PC-9 (cell line): ENCODE data around the gene TLE5. TPM values are rescaled to one million over a fixed set of nuclear protein-coding genes. Genes with fewer than 3 reads are reported as not detected.

Experiments used
- BruUV-seq: library from RNA; stranded (reverse); fragments of 400-500 nt; replicated peaks from 2 replicates; lab custom pipeline; 2021; lab: Mats Ljungman, UMichigan
- CTCF ChIA-PET: fragments of 300-600 bp; sonication (Branson Sonifier 250); formaldehyde crosslinking; loops from one replicate; lab custom pipeline; 2022; ENCODE audit warnings: antibody characterized with exemption; lab: Charles Lee
- POLR2A ChIA-PET: fragments of 300-600 bp; sonication (Branson Sonifier 250); formaldehyde crosslinking; loops from one replicate; lab custom pipeline; 2022; ENCODE audit warnings: antibody characterized with exemption; ENCODE audit not compliant: unreplicated experiment; lab: Charles Lee
- DNase-seq, 2 experiments: peaks; one replicate each; pipeline versions ENCODE4 v3.0.0 to v3.0.0-alpha.2; 2015 to 2022; ENCODE audit warnings: mixed read lengths in 1 of 2
- H2AFZ ChIP-seq: fragments of 200-600 bp; sonication (generic); 2 replicates; pipeline ENCODE4 v1.8.1; 2017; ENCODE audit warnings: antibody characterized with exemption
- H3F3A ChIP-seq: fragments of 200-600 bp; sonication (generic); 2 replicates; pipeline ENCODE4 v1.8.1; 2017; ENCODE audit warnings: antibody characterized with exemption, mild to moderate bottlenecking, low read depth; ENCODE audit not compliant: insufficient read depth
- H3K27ac ChIP-seq: fragments of 200-600 bp; sonication (generic); 2 replicates; pipeline ENCODE4 v1.6.1; 2016; ENCODE audit warnings: mixed run types
- H3K27me3 ChIP-seq: fragments of 200-600 bp; sonication (generic); 2 replicates; pipeline ENCODE4 v1.6.1; 2016; ENCODE audit warnings: low read depth, mixed run types; ENCODE audit not compliant: insufficient read depth
- H3K36me3 ChIP-seq: fragments of 200-600 bp; sonication (generic); 2 replicates; pipeline ENCODE4 v1.6.1; 2016; ENCODE audit warnings: low read depth, mixed run types
- H3K4me1 ChIP-seq: fragments of 200-600 bp; sonication (generic); replicated peaks from 2 replicates; pipeline ENCODE4 v1.6.1; 2016; ENCODE audit warnings: mixed run types; ENCODE audit not compliant: insufficient read depth
- H3K4me2 ChIP-seq: fragments of 200-600 bp; sonication (generic); 2 replicates; pipeline ENCODE4 v1.6.1; 2017; ENCODE audit warnings: mixed run types
- H3K4me3 ChIP-seq: fragments of 200-600 bp; sonication (generic); 2 replicates; pipeline ENCODE4 v1.6.1; 2016; ENCODE audit warnings: mixed run types
- H3K79me2 ChIP-seq: fragments of 200-600 bp; sonication (generic); 2 replicates; pipeline ENCODE4 v1.6.1; 2017; ENCODE audit warnings: low read depth, mixed run types
- H3K9me2 ChIP-seq: fragments of 200-600 bp; sonication (generic); 2 replicates; pipeline ENCODE4 v1.8.1; 2017; ENCODE audit warnings: mild to moderate bottlenecking; ENCODE audit not compliant: insufficient read depth
- H3K9me3 ChIP-seq: fragments of 200-600 bp; sonication (generic); 2 replicates; pipeline ENCODE4 v1.8.1; 2016; ENCODE audit warnings: low read depth; ENCODE audit not compliant: insufficient read depth
- H4K20me1 ChIP-seq: fragments of 200-600 bp; sonication (generic); 2 replicates; pipeline ENCODE4 v1.8.1; 2017; ENCODE audit not compliant: insufficient read depth
- EZH2 ChIP-seq: fragments of 200-600 bp; sonication (generic); IDR thresholded peaks from 2 replicates; pipeline ENCODE4 v1.8.0; 2017; ENCODE audit warnings: antibody characterized with exemption, low read depth
- intact Hi-C: fragments of 100-400 bp; cut with micrococcal nuclease; formaldehyde crosslinking; loops from one replicate; pipeline ENCODE4 v1.10.0; 2022; ENCODE audit not compliant: unreplicated experiment
- total RNA-seq: library from RNA; stranded (reverse); gene quantifications from 2 replicates; pipeline ENCODE4 v1.2.3, GENCODE V29; 2021
- TF ChIP-seq, protein P1 (sequence below): fragments of 200-600 bp; sonication (generic); conservative IDR thresholded peaks from 2 replicates; pipeline ENCODE4 v1.6.1; 2017; ENCODE audit warnings: mixed run types, antibody characterized with exemption, mild to moderate bottlenecking, moderate library complexity

The TLE5 gene
- total RNA-seq, 1 experiment from 2014 or later: 217 TPM

DNA sequence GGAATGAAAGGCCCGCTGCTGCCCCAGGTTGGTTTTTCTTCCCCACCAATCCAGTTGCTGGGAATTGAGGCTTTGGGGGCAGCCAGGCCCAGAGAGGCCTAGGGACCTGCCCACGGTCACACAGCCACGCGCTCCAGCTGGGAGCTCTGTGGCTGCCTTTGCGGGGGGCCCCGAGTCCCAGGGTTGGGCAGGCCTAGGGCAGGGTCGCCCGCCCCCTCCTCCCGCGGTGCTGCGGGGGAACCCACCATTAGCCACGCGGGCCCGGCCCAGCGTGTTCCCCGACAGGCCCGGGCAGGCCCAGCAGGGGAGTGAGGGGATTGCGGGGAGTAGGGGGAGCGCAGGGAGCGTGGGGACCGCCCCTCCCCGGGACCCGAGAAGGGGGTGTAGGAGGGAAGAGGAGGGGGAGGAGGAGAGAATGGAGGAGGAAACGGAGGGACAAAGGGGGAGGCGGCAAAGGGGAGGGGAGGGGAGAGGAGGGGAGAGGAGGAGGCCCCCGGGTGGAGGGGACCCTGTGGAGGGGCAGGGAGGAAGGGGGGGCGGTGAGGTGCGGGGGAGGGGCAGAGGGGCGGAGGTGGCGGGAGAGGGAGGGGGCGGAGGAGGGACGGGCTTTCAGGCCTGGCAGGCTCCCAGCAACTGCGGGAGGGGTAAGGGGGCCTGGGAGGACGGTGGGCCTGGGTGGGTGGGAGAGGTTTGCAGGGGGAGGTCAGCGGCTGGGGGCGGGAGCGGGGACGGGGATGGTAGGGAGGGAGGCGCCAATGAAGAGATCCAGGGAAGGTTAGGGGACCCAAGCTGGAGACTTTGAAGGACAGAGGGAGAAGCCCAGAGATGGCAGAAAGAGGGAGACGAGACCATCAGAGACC is 20.3 kb downstream of the TLE5 start:
- Histone ChIP-seq H3K4me3 (no peak overlapping the region), H4K20me1 (no peaks in the 10 kb centered on the region), H3K4me2 (no peak overlapping the region), H3K79me2 (no peaks in the 10 kb centered on the region), H3K27ac (no peak overlapping the region), H3K4me1 (no peaks in the 10 kb centered on the region), H3F3A (peaks cover 4% of the 10 kb centered on the region), H3K27me3 (no peaks in the 10 kb centered on the region), H3K36me3 (no peaks in the 10 kb centered on the region), H3K9me3 (no peaks in the 10 kb centered on the region), H2AFZ (no peak overlapping the region), H3K9me2 (no peaks in the 10 kb centered on the region)
- intact Hi-C loops: loop anchor here (1.0 kb wide), 1 partner anchor 28 kb away; no protein-coding TSS in a partner anchor
- POLR2A ChIA-PET: no interaction called here
- DNase-seq: no peak
- no TSS peak for BruUV-seq
- CTCF ChIA-PET: no interaction called here
- TF ChIP-seq EZH2: no peak
- TF ChIP-seq, protein P1, sequence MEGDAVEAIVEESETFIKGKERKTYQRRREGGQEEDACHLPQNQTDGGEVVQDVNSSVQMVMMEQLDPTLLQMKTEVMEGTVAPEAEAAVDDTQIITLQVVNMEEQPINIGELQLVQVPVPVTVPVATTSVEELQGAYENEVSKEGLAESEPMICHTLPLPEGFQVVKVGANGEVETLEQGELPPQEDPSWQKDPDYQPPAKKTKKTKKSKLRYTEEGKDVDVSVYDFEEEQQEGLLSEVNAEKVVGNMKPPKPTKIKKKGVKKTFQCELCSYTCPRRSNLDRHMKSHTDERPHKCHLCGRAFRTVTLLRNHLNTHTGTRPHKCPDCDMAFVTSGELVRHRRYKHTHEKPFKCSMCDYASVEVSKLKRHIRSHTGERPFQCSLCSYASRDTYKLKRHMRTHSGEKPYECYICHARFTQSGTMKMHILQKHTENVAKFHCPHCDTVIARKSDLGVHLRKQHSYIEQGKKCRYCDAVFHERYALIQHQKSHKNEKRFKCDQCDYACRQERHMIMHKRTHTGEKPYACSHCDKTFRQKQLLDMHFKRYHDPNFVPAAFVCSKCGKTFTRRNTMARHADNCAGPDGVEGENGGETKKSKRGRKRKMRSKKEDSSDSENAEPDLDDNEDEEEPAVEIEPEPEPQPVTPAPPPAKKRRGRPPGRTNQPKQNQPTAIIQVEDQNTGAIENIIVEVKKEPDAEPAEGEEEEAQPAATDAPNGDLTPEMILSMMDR: no peak

DNA sequence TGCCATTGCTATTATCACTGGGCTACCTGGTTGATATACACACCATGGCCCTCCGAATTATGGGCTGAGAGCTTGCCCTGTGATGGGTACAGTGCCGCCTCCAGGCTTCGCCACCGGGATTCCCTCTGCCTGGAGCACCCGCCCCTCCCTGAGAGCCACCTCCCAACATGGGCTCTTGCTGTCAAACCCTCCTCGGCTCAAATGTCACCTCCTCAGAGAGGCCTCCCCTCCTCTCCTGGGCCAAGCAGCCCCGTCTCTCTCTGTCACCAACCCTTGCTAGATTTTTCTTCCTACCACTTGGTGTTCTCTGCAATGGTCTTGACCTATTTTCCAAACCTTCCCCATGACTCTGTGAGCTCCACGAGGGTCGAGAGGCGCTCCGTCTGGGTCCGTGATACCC is 21.0 kb downstream of the TLE5 start:
- Histone ChIP-seq H3K9me2 (no peaks in the 10 kb centered on the region), H3K4me1 (no peaks in the 10 kb centered on the region), H4K20me1 (no peaks in the 10 kb centered on the region), H3K4me2 (no peak overlapping the region), H3K79me2 (no peaks in the 10 kb centered on the region), H3K27ac (no peak overlapping the region), H3K4me3 (no peak overlapping the region), H3K9me3 (no peaks in the 10 kb centered on the region), H2AFZ (no peak overlapping the region), H3K36me3 (no peaks in the 10 kb centered on the region), H3F3A (peaks cover 10% of the 10 kb centered on the region), H3K27me3 (no peaks in the 10 kb centered on the region)
- POLR2A ChIA-PET: no interaction called here
- CTCF ChIA-PET: no interaction called here
- intact Hi-C loops: no loop called here
- BruUV-seq: no TSS peak
- no peak for DNase-seq
- TF ChIP-seq, protein P1: no peak
- no peak for TF ChIP-seq EZH2

DNA sequence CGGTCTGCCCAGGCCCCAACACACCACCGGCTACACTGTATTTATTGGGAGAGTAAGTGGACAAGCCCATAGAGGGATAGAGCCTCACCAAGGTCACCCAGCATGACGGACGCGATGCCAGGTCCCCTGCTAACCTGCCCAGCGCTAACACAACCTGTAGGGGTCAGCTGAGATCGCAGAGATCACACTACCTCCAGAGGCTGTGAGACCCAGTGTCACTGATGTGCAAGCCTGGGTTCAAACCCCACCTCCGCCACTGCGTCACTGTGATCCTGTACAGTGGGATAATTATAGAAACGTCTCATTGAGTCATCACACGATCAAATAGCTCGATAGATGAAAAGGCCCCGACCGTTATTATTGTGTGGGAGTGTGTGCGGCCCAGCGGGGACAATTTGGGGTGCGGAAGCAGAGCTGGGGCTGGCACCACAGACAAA is 22.6 kb downstream of the TLE5 start:
- Histone ChIP-seq H3K9me3 (no peaks in the 10 kb centered on the region), H3F3A (peaks cover 13% of the 10 kb centered on the region), H3K4me2 (no peak overlapping the region), H3K27me3 (no peaks in the 10 kb centered on the region), H3K27ac (no peak overlapping the region), H4K20me1 (no peaks in the 10 kb centered on the region), H3K36me3 (no peaks in the 10 kb centered on the region), H3K79me2 (no peaks in the 10 kb centered on the region), H3K9me2 (no peaks in the 10 kb centered on the region), H3K4me3 (no peak overlapping the region), H2AFZ (no peak overlapping the region), H3K4me1 (peaks cover 2% of the 10 kb centered on the region; the same call in 1 of the 2 replicates)
- TF ChIP-seq, protein P1: no peak
- no peak for TF ChIP-seq EZH2
- intact Hi-C loops: loop anchor here (5.0 kb wide), 2 partner anchors 62 to 87 kb away; partner anchors contain the start of gene TLE6
- POLR2A ChIA-PET: no interaction called here
- CTCF ChIA-PET: no interaction called here
- no TSS peak for BruUV-seq
- no peak for DNase-seq
